Measurements from ENCODE around the gene OR9A2. TPM values are rescaled to one million over a fixed set of nuclear protein-coding genes. Genes with fewer than 3 reads are reported as not detected.

Gene OR9A2
- total and polyA plus RNA-seq, 4 donors = 0.08 TPM; not detected in 3

DNA sequence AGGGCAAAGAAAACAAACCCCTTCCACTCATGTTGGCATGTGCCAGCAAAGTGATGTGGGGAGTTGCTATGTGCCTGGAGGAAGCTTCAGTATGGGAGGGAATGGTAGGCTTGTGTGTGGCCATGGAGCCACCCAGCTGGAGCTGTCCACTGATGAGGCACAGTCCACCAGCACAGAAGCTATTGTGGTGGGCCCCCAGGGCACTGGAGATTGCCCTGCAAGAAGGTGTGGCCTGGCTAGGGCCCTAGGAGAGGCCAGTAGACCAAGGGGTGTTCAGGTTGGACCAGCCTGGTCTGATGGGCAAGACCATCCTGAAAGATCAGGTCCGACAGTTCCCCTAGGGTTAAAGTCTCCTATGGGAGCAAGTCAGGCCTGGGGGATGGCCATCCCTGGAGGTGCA, 42.6 kb downstream of the OR9A2 start:
- TF ChIP-seq FOXA1 (IDR thresholded peaks at IDR 0.05) = no peak
- TF ChIP-seq HNF4A (conservative IDR thresholded peaks at IDR 0.05) = no peak
- TF ChIP-seq RXRA (IDR thresholded peaks at IDR 0.05) = no peak
- no peak for TF ChIP-seq NR2F2 (IDR thresholded peaks at IDR 0.05)
- no peak for TF ChIP-seq ZBTB33 (IDR thresholded peaks at IDR 0.05)
- TF ChIP-seq, protein P1, sequence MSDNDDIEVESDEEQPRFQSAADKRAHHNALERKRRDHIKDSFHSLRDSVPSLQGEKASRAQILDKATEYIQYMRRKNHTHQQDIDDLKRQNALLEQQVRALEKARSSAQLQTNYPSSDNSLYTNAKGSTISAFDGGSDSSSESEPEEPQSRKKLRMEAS (IDR thresholded peaks at IDR 0.05) = no peak
- TF ChIP-seq, protein P2, sequence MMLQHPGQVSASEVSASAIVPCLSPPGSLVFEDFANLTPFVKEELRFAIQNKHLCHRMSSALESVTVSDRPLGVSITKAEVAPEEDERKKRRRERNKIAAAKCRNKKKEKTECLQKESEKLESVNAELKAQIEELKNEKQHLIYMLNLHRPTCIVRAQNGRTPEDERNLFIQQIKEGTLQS (IDR thresholded peaks at IDR 0.05) = no peak
- no peak for TF ChIP-seq FOXA2 (IDR thresholded peaks at IDR 0.05)
- TF ChIP-seq HNF4G (IDR thresholded peaks at IDR 0.05) = no peak
- TF ChIP-seq YY1 (IDR thresholded peaks at IDR 0.05) = no peak
- TF ChIP-seq CTCF (IDR thresholded peaks at IDR 0.05; ENCODE audit: low read depth, low read length, missing input control) = no peak
- TF ChIP-seq TAF1 (conservative IDR thresholded peaks at IDR 0.05) = no peak
- no peak for TF ChIP-seq RAD21 (IDR thresholded peaks at IDR 0.05)
- H3K27ac ChIP-seq (ENCODE audit: low read depth in 1 of 2, low read length in 2 of 2) = no peak overlapping the region
- no peaks in the 10 kb centered on the region for H3K27me3 ChIP-seq (ENCODE audit: control insufficient read depth in 4 of 4, insufficient read depth in 4 of 4, low read length in 3 of 4)
- peaks cover 0 to 1% (median 0%) of the 10 kb centered on the region in 4 donors for H3K9me3 ChIP-seq (ENCODE audit: control insufficient read depth in 4 of 4, low read length in 3 of 4)
- H3K4me1 ChIP-seq (ENCODE audit: control insufficient read depth in 4 of 4, insufficient read depth in 4 of 4, low read length in 3 of 4) = no peaks in the 10 kb centered on the region
- H3K4me3 ChIP-seq (ENCODE audit: low read depth in 1 of 3, low read length in 3 of 3) = no peak overlapping the region
- no peak overlapping the region for H3K9ac ChIP-seq (ENCODE audit: low read depth in 1 of 2, low read length in 2 of 2)
- WGBS = 90% methylated on average over 1 of the region's 1 CpG
- H3K36me3 ChIP-seq (ENCODE audit: control insufficient read depth in 4 of 4, insufficient read depth in 3 of 4, low read depth in 1 of 4, low read length in 3 of 4) = no peaks in the 10 kb centered on the region
- no peak for DNase-seq (ENCODE audit: low spot score)

DNA sequence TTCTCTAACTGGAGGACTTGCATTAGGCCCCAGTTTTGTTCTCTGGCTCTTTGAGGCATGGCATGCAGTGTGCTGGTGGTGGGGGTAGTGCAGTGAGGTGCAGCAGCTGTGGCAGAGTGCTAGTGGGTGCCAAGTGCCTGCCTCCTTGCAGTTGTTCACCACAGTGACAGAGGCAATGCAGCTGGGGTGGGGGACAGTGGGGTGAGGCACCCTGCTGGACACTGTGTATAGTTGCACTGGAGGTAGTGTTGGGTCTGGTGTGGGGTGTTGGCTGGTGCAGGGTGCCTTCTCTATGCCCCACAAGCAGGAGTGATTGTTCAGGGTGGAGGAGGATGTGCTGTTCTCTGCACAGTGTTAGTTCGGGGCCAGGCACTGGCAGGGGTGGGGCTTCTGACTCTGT, 43.1 kb downstream of the OR9A2 start:
- Histone ChIP-seq H3K9ac (ENCODE audit: low read depth in 1 of 2, low read length in 2 of 2) (no peak overlapping the region), H3K36me3 (ENCODE audit: control insufficient read depth in 4 of 4, insufficient read depth in 3 of 4, low read depth in 1 of 4, low read length in 3 of 4) (no peaks in the 10 kb centered on the region), H3K9me3 (ENCODE audit: control insufficient read depth in 4 of 4, low read length in 3 of 4) (peaks cover 0 to 1% (median 0%) of the 10 kb centered on the region in 4 donors), H3K27ac (ENCODE audit: low read depth in 1 of 2, low read length in 2 of 2) (no peak overlapping the region), H3K4me1 (ENCODE audit: control insufficient read depth in 4 of 4, insufficient read depth in 4 of 4, low read length in 3 of 4) (no peaks in the 10 kb centered on the region), H3K27me3 (ENCODE audit: control insufficient read depth in 4 of 4, insufficient read depth in 4 of 4, low read length in 3 of 4) (no peaks in the 10 kb centered on the region), H3K4me3 (ENCODE audit: low read depth in 1 of 3, low read length in 3 of 3) (no peak overlapping the region)
- TF ChIP-seq, protein P1 (IDR thresholded peaks at IDR 0.05) = no peak
- TF ChIP-seq EGR1 (IDR thresholded peaks at IDR 0.05; ENCODE audit: low read depth in 2 of 2) = no peak
- no peak for TF ChIP-seq RXRA (IDR thresholded peaks at IDR 0.05)
- no peak for TF ChIP-seq GABPA (IDR thresholded peaks at IDR 0.05 in 1 of 2, conservative IDR thresholded peaks at IDR 0.05 in 1 of 2)
- TF ChIP-seq YY1 (IDR thresholded peaks at IDR 0.05) = no peak
- TF ChIP-seq NR2F2 (IDR thresholded peaks at IDR 0.05) = no peak
- no peak for TF ChIP-seq SP1 (IDR thresholded peaks at IDR 0.05)
- TF ChIP-seq ZBTB33 (IDR thresholded peaks at IDR 0.05) = no peak
- TF ChIP-seq FOXA2 (IDR thresholded peaks at IDR 0.05) = no peak
- TF ChIP-seq, protein P2 (IDR thresholded peaks at IDR 0.05) = no peak
- no peak for TF ChIP-seq FOXA1 (IDR thresholded peaks at IDR 0.05)
- no peak for TF ChIP-seq HNF4G (IDR thresholded peaks at IDR 0.05)
- TF ChIP-seq HNF4A (conservative IDR thresholded peaks at IDR 0.05) = no peak
- TF ChIP-seq, protein P3, sequence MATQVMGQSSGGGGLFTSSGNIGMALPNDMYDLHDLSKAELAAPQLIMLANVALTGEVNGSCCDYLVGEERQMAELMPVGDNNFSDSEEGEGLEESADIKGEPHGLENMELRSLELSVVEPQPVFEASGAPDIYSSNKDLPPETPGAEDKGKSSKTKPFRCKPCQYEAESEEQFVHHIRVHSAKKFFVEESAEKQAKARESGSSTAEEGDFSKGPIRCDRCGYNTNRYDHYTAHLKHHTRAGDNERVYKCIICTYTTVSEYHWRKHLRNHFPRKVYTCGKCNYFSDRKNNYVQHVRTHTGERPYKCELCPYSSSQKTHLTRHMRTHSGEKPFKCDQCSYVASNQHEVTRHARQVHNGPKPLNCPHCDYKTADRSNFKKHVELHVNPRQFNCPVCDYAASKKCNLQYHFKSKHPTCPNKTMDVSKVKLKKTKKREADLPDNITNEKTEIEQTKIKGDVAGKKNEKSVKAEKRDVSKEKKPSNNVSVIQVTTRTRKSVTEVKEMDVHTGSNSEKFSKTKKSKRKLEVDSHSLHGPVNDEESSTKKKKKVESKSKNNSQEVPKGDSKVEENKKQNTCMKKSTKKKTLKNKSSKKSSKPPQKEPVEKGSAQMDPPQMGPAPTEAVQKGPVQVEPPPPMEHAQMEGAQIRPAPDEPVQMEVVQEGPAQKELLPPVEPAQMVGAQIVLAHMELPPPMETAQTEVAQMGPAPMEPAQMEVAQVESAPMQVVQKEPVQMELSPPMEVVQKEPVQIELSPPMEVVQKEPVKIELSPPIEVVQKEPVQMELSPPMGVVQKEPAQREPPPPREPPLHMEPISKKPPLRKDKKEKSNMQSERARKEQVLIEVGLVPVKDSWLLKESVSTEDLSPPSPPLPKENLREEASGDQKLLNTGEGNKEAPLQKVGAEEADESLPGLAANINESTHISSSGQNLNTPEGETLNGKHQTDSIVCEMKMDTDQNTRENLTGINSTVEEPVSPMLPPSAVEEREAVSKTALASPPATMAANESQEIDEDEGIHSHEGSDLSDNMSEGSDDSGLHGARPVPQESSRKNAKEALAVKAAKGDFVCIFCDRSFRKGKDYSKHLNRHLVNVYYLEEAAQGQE (IDR thresholded peaks at IDR 0.05) = no peak
- TF ChIP-seq RAD21 (IDR thresholded peaks at IDR 0.05) = no peak
- no peak for TF ChIP-seq CTCF (IDR thresholded peaks at IDR 0.05; ENCODE audit: low read depth, low read length, missing input control)
- TF ChIP-seq JUND (IDR thresholded peaks at IDR 0.05) = no peak
- TF ChIP-seq TAF1 (conservative IDR thresholded peaks at IDR 0.05) = no peak
- 86% methylated on average over 1 of the region's 1 CpG for WGBS
- no peak for DNase-seq (ENCODE audit: low spot score)

All from liver (tissue), 9 donors.